Upper lobe of left lung (tissue), 4 donors: ENCODE measurements around the gene IFNGR2.

Experiments
- POLR2A ChIP-seq, 4 donors: fragments of 450-650 bp; IDR thresholded peaks; one replicate each; pipeline ENCODE4 v1.5.1; 2016 to 2017; ENCODE audit warnings: antibody characterized with exemption in 4 of 4, mild to moderate bottlenecking in 2 of 4
- TF ChIP-seq, protein P1 (sequence below), 6 experiments: fragments of 450-650 bp in 4 of 6; fragments of 200-600 bp in 2 of 6; sonication (generic) in 2 of 6; IDR thresholded peaks; one replicate each; pipeline ENCODE4 v1.5.1; 2016 to 2019; ENCODE audit warnings: antibody characterized with exemption in 6 of 6

DNA sequence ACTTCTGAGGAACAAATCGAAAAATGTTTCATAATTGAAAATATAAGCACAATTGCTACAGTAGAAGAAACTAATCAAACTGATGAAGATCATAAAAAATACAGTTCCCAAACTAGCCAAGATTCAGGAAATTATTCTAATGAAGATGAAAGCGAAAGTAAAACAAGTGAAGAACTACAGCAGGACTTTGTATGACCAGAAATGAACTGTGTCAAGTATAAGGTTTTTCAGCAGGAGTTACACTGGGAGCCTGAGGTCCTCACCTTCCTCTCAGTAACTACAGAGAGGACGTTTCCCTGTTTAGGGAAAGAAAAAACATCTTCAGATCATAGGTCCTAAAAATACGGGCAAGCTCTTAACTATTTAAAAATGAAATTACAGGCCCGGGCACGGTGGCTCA, 47.9 kb upstream of the IFNGR2 start:
- TF ChIP-seq POLR2A (IDR thresholded peaks at IDR 0.05): no peak
- TF ChIP-seq, protein P1, sequence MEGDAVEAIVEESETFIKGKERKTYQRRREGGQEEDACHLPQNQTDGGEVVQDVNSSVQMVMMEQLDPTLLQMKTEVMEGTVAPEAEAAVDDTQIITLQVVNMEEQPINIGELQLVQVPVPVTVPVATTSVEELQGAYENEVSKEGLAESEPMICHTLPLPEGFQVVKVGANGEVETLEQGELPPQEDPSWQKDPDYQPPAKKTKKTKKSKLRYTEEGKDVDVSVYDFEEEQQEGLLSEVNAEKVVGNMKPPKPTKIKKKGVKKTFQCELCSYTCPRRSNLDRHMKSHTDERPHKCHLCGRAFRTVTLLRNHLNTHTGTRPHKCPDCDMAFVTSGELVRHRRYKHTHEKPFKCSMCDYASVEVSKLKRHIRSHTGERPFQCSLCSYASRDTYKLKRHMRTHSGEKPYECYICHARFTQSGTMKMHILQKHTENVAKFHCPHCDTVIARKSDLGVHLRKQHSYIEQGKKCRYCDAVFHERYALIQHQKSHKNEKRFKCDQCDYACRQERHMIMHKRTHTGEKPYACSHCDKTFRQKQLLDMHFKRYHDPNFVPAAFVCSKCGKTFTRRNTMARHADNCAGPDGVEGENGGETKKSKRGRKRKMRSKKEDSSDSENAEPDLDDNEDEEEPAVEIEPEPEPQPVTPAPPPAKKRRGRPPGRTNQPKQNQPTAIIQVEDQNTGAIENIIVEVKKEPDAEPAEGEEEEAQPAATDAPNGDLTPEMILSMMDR (IDR thresholded peaks at IDR 0.05): no peak
